GM18505 (cell line): ENCODE results near the gene ACADL.
A peak's percentile ranks its signal among the peaks of the same experiment; 100 is the strongest.

Experiments used
- ATAC-seq: cut with Tn5 transposase; IDR thresholded peaks from one replicate; pipeline ENCODE4 v1.9.1; 2021; ENCODE audit not compliant: unreplicated experiment
- POLR2A ChIP-seq: IDR thresholded peaks from 4 replicates; pipeline ENCODE4 v1.6.1; 2011; ENCODE audit warnings: borderline replicate concordance; ENCODE audit not compliant: insufficient read depth, insufficient read length; ENCODE audit errors: extremely low read depth

Gene ACADL

GRCh38 chr2:210170446-210171303, 54.6 kb downstream of the ACADL start:
- TF ChIP-seq POLR2A = peak; percentile 68
- ATAC-seq = peak; percentile 69

- TF ChIP-seq POLR2A = no peak
- no peak for ATAC-seq
Measured at GRCh38 chr2:210170196-210170445, 55.1 kb downstream of the ACADL start.

- no peak for TF ChIP-seq POLR2A
- peak; percentile 25 for ATAC-seq
Measured at GRCh38 chr2:210169516-210170195, 55.6 kb downstream of the ACADL start.

GRCh38 chr2:210167227-210167626, 58.0 kb downstream of the ACADL start:
- no peak for TF ChIP-seq POLR2A
- ATAC-seq = no peak

GRCh38 chr2:210162466-210163124, 62.7 kb downstream of the ACADL start:
- ATAC-seq = no peak
- TF ChIP-seq POLR2A = no peak

GRCh38 chr2:210159059-210159458, 66.2 kb downstream of the ACADL start:
- no peak for ATAC-seq
- TF ChIP-seq POLR2A = no peak

GRCh38 chr2:210158236-210158635, 67.0 kb downstream of the ACADL start:
- no peak for TF ChIP-seq POLR2A
- ATAC-seq = no peak

GRCh38 chr2:210157526-210157925, 67.7 kb downstream of the ACADL start:
- TF ChIP-seq POLR2A = no peak
- ATAC-seq = no peak

- ATAC-seq = no peak
- no peak for TF ChIP-seq POLR2A
Measured at GRCh38 chr2:210147614-210148013, 77.6 kb downstream of the ACADL start.
